Measurements from ENCODE around the gene EOMES. TPM values are rescaled to one million over a fixed set of nuclear protein-coding genes. Genes with fewer than 3 reads are reported as not detected.

EOMES gene
- total RNA-seq, 4 donors from 2014 or later = 0.15 to 0.67 TPM; not detected in 2

GRCh38 chr3:27717200-27717852 is 4.8 kb downstream of the EOMES start:
- WGBS, 2 donors (ENCODE audit: low coverage in 1 of 2) = 75 to 76% methylated on average over 3 to 9 of the region's 16 CpGs
- H3K27me3 ChIP-seq = peaks cover 90% of the 10 kb centered on the region

DNA sequence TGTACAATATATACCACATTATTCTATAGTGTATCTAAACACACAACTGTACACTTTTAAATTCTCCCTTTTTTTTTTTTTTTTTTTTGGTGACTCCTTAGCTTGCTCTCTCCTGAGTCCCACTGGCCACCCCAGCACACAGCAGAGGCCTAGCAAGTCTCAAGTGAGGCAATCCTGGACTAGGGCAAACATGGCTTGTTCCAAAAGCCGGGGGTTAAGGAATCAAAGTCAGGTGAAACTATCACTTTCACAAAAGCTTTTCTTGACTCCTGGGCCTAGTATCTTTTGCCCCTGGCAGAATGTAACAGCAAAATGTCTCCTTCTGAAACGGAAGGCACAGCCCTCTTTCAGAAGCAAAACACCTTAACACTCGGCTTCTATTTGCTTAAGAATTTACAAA is 5.8 kb downstream of the EOMES start:
- H3K27me3 ChIP-seq = peaks cover 80% of the 10 kb centered on the region
- 92 to 100% methylated on average over 1 to 2 of the region's 3 CpGs for WGBS, 2 donors (ENCODE audit: low coverage in 1 of 2)
- no peaks in the 10 kb centered on the region for H3K9me3 ChIP-seq
- no peak overlapping the region for H3K4me3 ChIP-seq
- H3K27ac ChIP-seq = no peak overlapping the region
- peaks cover 0 to 47% (median 12%) of the 10 kb centered on the region in 3 donors for H3K4me1 ChIP-seq
- no peaks in the 10 kb centered on the region for H3K36me3 ChIP-seq
- no peak for ATAC-seq
- TF ChIP-seq CTCF (IDR thresholded peaks at IDR 0.05) (no peak), POLR2AphosphoS5 (IDR thresholded peaks at IDR 0.05) (no peak), POLR2A (IDR thresholded peaks at IDR 0.05) (no peak), EP300 (IDR thresholded peaks at IDR 0.05) (no peak)

More at GRCh38 chr3:27717200-27717852, 4.8 kb downstream of the EOMES start:
- ATAC-seq = no peak
- Histone ChIP-seq H3K27ac (no peak overlapping the region), H3K4me3 (no peak overlapping the region), H3K4me1 (peaks cover 0 to 52% (median 21%) of the 10 kb centered on the region in 3 donors), H3K9me3 (no peaks in the 10 kb centered on the region), H3K36me3 (no peaks in the 10 kb centered on the region)
- TF ChIP-seq CTCF (IDR thresholded peaks at IDR 0.05) (no peak), POLR2AphosphoS5 (IDR thresholded peaks at IDR 0.05) (no peak), POLR2A (IDR thresholded peaks at IDR 0.05) (no peak), EP300 (IDR thresholded peaks at IDR 0.05) (no peak)

GRCh38 chr3:27715863-27716262 is 6.3 kb downstream of the EOMES start:
- no peak for ATAC-seq
- 73 to 75% methylated on average over 4 of the region's 4 CpGs for WGBS, 2 donors (ENCODE audit: low coverage in 1 of 2)
- Histone ChIP-seq H3K27me3 (peaks cover 75% of the 10 kb centered on the region), H3K4me1 (peaks cover 0 to 43% (median 10%) of the 10 kb centered on the region in 3 donors), H3K36me3 (no peaks in the 10 kb centered on the region), H3K27ac (no peak overlapping the region), H3K4me3 (no peak overlapping the region), H3K9me3 (no peaks in the 10 kb centered on the region)
- TF ChIP-seq POLR2AphosphoS5 (IDR thresholded peaks at IDR 0.05) (no peak), POLR2A (IDR thresholded peaks at IDR 0.05) (no peak), EP300 (IDR thresholded peaks at IDR 0.05) (no peak), CTCF (IDR thresholded peaks at IDR 0.05) (no peak)

DNA sequence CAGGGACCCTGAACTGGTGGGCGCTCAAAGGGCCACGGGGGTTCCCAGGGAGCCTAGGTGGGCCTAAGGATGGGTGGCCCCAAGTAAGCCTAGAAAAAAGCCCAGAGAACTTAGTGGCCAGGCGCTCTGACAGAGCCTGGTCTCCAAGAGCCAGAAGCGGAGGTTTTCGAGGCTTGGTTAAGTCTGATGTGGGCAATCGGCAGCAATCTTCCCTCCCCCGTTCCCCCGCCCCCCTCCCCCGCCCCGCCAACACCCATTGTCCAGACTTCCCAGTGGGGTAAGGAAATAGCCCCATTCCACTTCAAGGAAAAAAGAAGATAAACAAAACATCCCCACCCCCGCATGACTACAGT is 6.7 kb downstream of the EOMES start:
- Histone ChIP-seq H3K9me3 (no peaks in the 10 kb centered on the region), H3K4me1 (peaks cover 0 to 40% (median 10%) of the 10 kb centered on the region in 3 donors), H3K36me3 (no peaks in the 10 kb centered on the region), H3K27ac (no peak overlapping the region), H3K4me3 (peak overlapping the region in 1 of 2 donors; percentile 57), H3K27me3 (peaks cover 73% of the 10 kb centered on the region)
- no CpG with 5 or more reads among the region's 11 CpGs for WGBS, 2 donors (ENCODE audit: low coverage in 1 of 2)
- TF ChIP-seq CTCF (IDR thresholded peaks at IDR 0.05) = no peak
- no peak for TF ChIP-seq POLR2A (IDR thresholded peaks at IDR 0.05)
- TF ChIP-seq EP300 (IDR thresholded peaks at IDR 0.05) = no peak
- TF ChIP-seq POLR2AphosphoS5 (IDR thresholded peaks at IDR 0.05) = no peak
- no peak for ATAC-seq

Measured in gastroesophageal sphincter (tissue), 4 donors.